ENCODE measurements around the gene NEURL2.

- TF ChIP-seq CTCF (IDR thresholded peaks at IDR 0.05), result no peak
- TF ChIP-seq POLR2A (IDR thresholded peaks at IDR 0.05), result peak; percentile 14 to 76
Measured at GRCh38 chr20:45890985-45891983, at the start of gene NEURL2, which contains the start of gene CTSA.
